PC-9 (cell line): Measurements from ENCODE around the gene KCNIP1. TPM values are rescaled to one million over a fixed set of nuclear protein-coding genes. Genes with fewer than 3 reads are reported as not detected.

Source experiments
- BruUV-seq: library from RNA; stranded (reverse); fragments of 400-500 nt; replicated peaks from 2 replicates; lab custom pipeline; 2021; lab: Mats Ljungman, UMichigan
- CTCF ChIA-PET: fragments of 300-600 bp; sonication (Branson Sonifier 250); formaldehyde crosslinking; loops from one replicate; lab custom pipeline; 2022; ENCODE audit warnings: antibody characterized with exemption; lab: Charles Lee
- POLR2A ChIA-PET: fragments of 300-600 bp; sonication (Branson Sonifier 250); formaldehyde crosslinking; loops from one replicate; lab custom pipeline; 2022; ENCODE audit warnings: antibody characterized with exemption; ENCODE audit not compliant: unreplicated experiment; lab: Charles Lee
- DNase-seq, 2 experiments: peaks; one replicate each; pipeline versions ENCODE4 v3.0.0 to v3.0.0-alpha.2; 2015 to 2022; ENCODE audit warnings: mixed read lengths in 1 of 2
- H2AFZ ChIP-seq: fragments of 200-600 bp; sonication (generic); 2 replicates; pipeline ENCODE4 v1.8.1; 2017; ENCODE audit warnings: antibody characterized with exemption
- H3F3A ChIP-seq: fragments of 200-600 bp; sonication (generic); 2 replicates; pipeline ENCODE4 v1.8.1; 2017; ENCODE audit warnings: antibody characterized with exemption, mild to moderate bottlenecking, low read depth; ENCODE audit not compliant: insufficient read depth
- H3K27ac ChIP-seq: fragments of 200-600 bp; sonication (generic); 2 replicates; pipeline ENCODE4 v1.6.1; 2016; ENCODE audit warnings: mixed run types
- H3K27me3 ChIP-seq: fragments of 200-600 bp; sonication (generic); 2 replicates; pipeline ENCODE4 v1.6.1; 2016; ENCODE audit warnings: low read depth, mixed run types; ENCODE audit not compliant: insufficient read depth
- H3K36me3 ChIP-seq: fragments of 200-600 bp; sonication (generic); 2 replicates; pipeline ENCODE4 v1.6.1; 2016; ENCODE audit warnings: low read depth, mixed run types
- H3K4me1 ChIP-seq: fragments of 200-600 bp; sonication (generic); replicated peaks from 2 replicates; pipeline ENCODE4 v1.6.1; 2016; ENCODE audit warnings: mixed run types; ENCODE audit not compliant: insufficient read depth
- H3K4me2 ChIP-seq: fragments of 200-600 bp; sonication (generic); 2 replicates; pipeline ENCODE4 v1.6.1; 2017; ENCODE audit warnings: mixed run types
- H3K4me3 ChIP-seq: fragments of 200-600 bp; sonication (generic); 2 replicates; pipeline ENCODE4 v1.6.1; 2016; ENCODE audit warnings: mixed run types
- H3K79me2 ChIP-seq: fragments of 200-600 bp; sonication (generic); 2 replicates; pipeline ENCODE4 v1.6.1; 2017; ENCODE audit warnings: low read depth, mixed run types
- H3K9me2 ChIP-seq: fragments of 200-600 bp; sonication (generic); 2 replicates; pipeline ENCODE4 v1.8.1; 2017; ENCODE audit warnings: mild to moderate bottlenecking; ENCODE audit not compliant: insufficient read depth
- H3K9me3 ChIP-seq: fragments of 200-600 bp; sonication (generic); 2 replicates; pipeline ENCODE4 v1.8.1; 2016; ENCODE audit warnings: low read depth; ENCODE audit not compliant: insufficient read depth
- H4K20me1 ChIP-seq: fragments of 200-600 bp; sonication (generic); 2 replicates; pipeline ENCODE4 v1.8.1; 2017; ENCODE audit not compliant: insufficient read depth
- EZH2 ChIP-seq: fragments of 200-600 bp; sonication (generic); IDR thresholded peaks from 2 replicates; pipeline ENCODE4 v1.8.0; 2017; ENCODE audit warnings: antibody characterized with exemption, low read depth
- intact Hi-C: fragments of 100-400 bp; cut with micrococcal nuclease; formaldehyde crosslinking; loops from one replicate; pipeline ENCODE4 v1.10.0; 2022; ENCODE audit not compliant: unreplicated experiment
- total RNA-seq: library from RNA; stranded (reverse); gene quantifications from 2 replicates; pipeline ENCODE4 v1.2.3, GENCODE V29; 2021
- TF ChIP-seq, protein P1 (sequence below): fragments of 200-600 bp; sonication (generic); conservative IDR thresholded peaks from 2 replicates; pipeline ENCODE4 v1.6.1; 2017; ENCODE audit warnings: mixed run types, antibody characterized with exemption, mild to moderate bottlenecking, moderate library complexity

Gene KCNIP1
- total RNA-seq, 1 experiment from 2014 or later, result not detected

DNA sequence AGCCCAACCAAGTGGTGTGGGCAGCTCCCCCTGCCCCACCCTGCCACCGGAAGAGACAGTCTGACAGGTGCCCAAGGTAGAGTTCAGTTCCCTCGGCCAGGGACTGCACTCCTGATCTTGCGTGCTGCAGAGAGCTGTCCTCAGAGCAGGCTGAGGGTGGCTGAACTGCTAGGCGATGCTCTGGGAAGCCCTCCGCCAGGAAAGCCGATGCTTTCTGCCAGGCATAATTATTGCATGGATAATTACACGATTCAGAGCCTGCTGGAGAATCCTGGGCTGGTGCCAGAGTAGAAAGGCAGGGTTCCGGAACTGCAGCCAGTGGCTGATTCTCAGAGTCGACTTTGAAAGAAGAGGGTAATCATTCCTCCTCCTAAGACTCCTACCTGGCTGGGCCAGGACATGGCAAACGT lies 19.3 kb downstream of the KCNIP1 start:
- H3K36me3 ChIP-seq, result no peaks in the 10 kb centered on the region
- TF ChIP-seq EZH2, result no peak
- TF ChIP-seq, protein P1, sequence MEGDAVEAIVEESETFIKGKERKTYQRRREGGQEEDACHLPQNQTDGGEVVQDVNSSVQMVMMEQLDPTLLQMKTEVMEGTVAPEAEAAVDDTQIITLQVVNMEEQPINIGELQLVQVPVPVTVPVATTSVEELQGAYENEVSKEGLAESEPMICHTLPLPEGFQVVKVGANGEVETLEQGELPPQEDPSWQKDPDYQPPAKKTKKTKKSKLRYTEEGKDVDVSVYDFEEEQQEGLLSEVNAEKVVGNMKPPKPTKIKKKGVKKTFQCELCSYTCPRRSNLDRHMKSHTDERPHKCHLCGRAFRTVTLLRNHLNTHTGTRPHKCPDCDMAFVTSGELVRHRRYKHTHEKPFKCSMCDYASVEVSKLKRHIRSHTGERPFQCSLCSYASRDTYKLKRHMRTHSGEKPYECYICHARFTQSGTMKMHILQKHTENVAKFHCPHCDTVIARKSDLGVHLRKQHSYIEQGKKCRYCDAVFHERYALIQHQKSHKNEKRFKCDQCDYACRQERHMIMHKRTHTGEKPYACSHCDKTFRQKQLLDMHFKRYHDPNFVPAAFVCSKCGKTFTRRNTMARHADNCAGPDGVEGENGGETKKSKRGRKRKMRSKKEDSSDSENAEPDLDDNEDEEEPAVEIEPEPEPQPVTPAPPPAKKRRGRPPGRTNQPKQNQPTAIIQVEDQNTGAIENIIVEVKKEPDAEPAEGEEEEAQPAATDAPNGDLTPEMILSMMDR, result no peak
- intact Hi-C loops, result no loop called here
- peak overlapping the region; percentile 67 for H3K4me2 ChIP-seq
- POLR2A ChIA-PET, result no interaction called here
- no TSS peak for BruUV-seq
- H3K27me3 ChIP-seq, result no peaks in the 10 kb centered on the region
- CTCF ChIA-PET, result no interaction called here
- H3K27ac ChIP-seq, result no peak overlapping the region
- no peak for DNase-seq
- H3F3A ChIP-seq, result peaks cover 14% of the 10 kb centered on the region; the same call in 1 of the 2 replicates
- no peaks in the 10 kb centered on the region for H4K20me1 ChIP-seq
- H3K4me3 ChIP-seq, result no peak overlapping the region
- H2AFZ ChIP-seq, result no peak overlapping the region
- no peaks in the 10 kb centered on the region for H3K9me2 ChIP-seq
- peaks cover 20% of the 10 kb centered on the region for H3K4me1 ChIP-seq
- H3K79me2 ChIP-seq, result no peaks in the 10 kb centered on the region
- H3K9me3 ChIP-seq, result no peaks in the 10 kb centered on the region; the same call in 1 of the 2 replicates

DNA sequence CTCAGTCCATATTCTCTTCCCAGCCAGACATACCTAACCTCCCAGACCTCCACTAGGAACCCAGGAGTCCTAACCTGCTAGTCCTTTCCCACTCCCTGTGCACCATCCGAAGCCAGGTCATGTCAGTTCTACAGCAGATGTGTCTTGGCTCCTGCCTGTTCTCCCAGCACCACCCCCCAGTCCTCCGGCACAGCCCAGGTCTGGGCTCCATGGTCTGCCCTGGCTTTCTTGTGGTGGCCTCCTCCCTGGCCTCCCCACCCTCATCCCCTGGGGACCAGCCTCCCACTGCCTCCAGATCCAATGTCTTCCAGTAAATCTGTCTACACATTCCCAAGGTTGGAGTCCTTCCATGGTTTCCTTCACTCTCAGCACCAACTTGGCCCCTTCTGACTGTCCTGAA lies 20.0 kb downstream of the KCNIP1 start:
- ChIA-PET CTCF (no interaction called here), POLR2A (no interaction called here)
- no peak for DNase-seq
- Histone ChIP-seq H4K20me1 (no peaks in the 10 kb centered on the region), H3K9me3 (no peaks in the 10 kb centered on the region; the same call in 1 of the 2 replicates), H3K9me2 (no peaks in the 10 kb centered on the region), H3K79me2 (no peaks in the 10 kb centered on the region), H2AFZ (no peak overlapping the region), H3K4me2 (no peak overlapping the region), H3K4me3 (no peak overlapping the region), H3K27me3 (no peaks in the 10 kb centered on the region), H3K36me3 (no peaks in the 10 kb centered on the region), H3K27ac (no peak overlapping the region), H3K4me1 (peaks cover 20% of the 10 kb centered on the region), H3F3A (peaks cover 14% of the 10 kb centered on the region; the same call in 1 of the 2 replicates)
- no TSS peak for BruUV-seq
- TF ChIP-seq, protein P1, result no peak
- TF ChIP-seq EZH2, result no peak
- intact Hi-C loops, result no loop called here

DNA sequence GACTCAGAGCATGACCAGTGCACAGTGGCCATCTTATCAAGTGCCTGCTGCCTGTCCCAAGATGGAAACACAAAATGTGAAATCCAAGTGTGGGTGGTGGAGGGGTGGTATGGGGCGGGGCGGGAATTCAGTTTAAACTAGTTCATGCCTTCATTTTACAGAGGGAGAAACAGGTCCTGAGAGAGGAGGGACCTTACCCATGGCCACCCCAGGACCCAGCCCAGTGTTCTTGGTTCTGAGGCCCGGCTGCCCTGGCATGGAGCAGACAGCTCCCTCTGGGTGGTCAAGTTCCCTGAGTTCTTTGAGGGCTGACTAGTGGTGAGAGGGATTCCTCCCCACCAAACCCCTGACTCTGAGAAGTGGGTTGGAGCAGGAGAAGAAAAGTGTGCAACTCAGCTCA lies 20.8 kb downstream of the KCNIP1 start:
- H3K4me2 ChIP-seq, result no peak overlapping the region
- H3K9me2 ChIP-seq, result no peaks in the 10 kb centered on the region
- CTCF ChIA-PET, result no interaction called here
- H3K9me3 ChIP-seq, result no peaks in the 10 kb centered on the region; the same call in 1 of the 2 replicates
- DNase-seq, result no peak
- H3K27me3 ChIP-seq, result no peaks in the 10 kb centered on the region
- TF ChIP-seq, protein P1, result no peak
- TF ChIP-seq EZH2, result no peak
- no peak overlapping the region for H3K4me3 ChIP-seq
- no peak overlapping the region for H2AFZ ChIP-seq
- peaks cover 20% of the 10 kb centered on the region for H3K4me1 ChIP-seq
- no peak overlapping the region for H3K27ac ChIP-seq
- intact Hi-C loops, result no loop called here
- H3F3A ChIP-seq, result peaks cover 14% of the 10 kb centered on the region; the same call in 1 of the 2 replicates
- H3K79me2 ChIP-seq, result no peaks in the 10 kb centered on the region
- POLR2A ChIA-PET, result no interaction called here
- H4K20me1 ChIP-seq, result no peaks in the 10 kb centered on the region
- no TSS peak for BruUV-seq
- no peaks in the 10 kb centered on the region for H3K36me3 ChIP-seq
